GM12865 (cell line): ENCODE measurements around the gene AGFG2.
"Not testable (repeated sequence)": the region's sequence is repeated elsewhere in the genome, so short reads cannot be mapped to it uniquely, and the experiment has no call there.

Experiments used
- DNase-seq: peaks from one replicate; pipeline ENCODE4 v3.0.0; 2010; ENCODE audit warnings: low read depth
- H3K4me3 ChIP-seq: 2 replicates; pipeline ENCODE4 v1.5.1; 2011; ENCODE audit warnings: mild to moderate bottlenecking, low read depth, low read length, control low read depth
- TF ChIP-seq, protein P1 (sequence below): IDR thresholded peaks from 2 replicates; pipeline ENCODE4 v1.5.1; 2011; ENCODE audit warnings: low read length, control low read depth, low read depth, inconsistent platforms; ENCODE audit not compliant: insufficient read depth; ENCODE audit errors: missing control alignments

Gene AGFG2

DNA sequence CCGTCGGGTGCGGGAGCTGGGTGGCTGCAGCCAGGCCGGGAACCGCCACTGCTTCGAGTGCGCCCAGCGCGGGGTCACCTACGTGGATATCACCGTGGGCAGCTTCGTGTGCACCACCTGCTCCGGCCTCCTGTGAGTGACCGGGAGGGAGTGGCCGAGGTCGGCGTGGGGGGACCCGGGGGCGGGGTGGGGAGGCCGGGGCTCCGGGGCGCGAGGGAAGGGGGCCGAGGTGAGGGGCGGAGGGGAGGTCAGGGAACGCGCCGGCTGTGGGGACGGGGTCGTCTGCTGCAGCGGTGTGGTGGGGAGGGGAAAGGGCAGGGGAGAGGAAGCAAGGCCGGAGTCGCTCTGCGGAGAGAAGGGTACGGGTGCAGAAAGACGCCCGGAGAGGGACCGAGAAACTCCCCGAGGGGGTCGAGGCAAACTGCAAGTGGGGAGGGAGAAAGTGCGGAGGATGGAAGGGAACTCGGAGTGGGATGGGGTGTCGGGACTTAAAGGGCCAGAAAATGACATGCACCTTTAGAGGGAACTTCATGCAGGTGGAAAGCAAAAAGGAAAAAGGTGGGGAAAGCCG lies 518 bp downstream of the AGFG2 start:
- H3K4me3 ChIP-seq = peak overlapping the region; percentile 69
- TF ChIP-seq, protein P1, sequence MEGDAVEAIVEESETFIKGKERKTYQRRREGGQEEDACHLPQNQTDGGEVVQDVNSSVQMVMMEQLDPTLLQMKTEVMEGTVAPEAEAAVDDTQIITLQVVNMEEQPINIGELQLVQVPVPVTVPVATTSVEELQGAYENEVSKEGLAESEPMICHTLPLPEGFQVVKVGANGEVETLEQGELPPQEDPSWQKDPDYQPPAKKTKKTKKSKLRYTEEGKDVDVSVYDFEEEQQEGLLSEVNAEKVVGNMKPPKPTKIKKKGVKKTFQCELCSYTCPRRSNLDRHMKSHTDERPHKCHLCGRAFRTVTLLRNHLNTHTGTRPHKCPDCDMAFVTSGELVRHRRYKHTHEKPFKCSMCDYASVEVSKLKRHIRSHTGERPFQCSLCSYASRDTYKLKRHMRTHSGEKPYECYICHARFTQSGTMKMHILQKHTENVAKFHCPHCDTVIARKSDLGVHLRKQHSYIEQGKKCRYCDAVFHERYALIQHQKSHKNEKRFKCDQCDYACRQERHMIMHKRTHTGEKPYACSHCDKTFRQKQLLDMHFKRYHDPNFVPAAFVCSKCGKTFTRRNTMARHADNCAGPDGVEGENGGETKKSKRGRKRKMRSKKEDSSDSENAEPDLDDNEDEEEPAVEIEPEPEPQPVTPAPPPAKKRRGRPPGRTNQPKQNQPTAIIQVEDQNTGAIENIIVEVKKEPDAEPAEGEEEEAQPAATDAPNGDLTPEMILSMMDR = no peak
- no peak for DNase-seq

DNA sequence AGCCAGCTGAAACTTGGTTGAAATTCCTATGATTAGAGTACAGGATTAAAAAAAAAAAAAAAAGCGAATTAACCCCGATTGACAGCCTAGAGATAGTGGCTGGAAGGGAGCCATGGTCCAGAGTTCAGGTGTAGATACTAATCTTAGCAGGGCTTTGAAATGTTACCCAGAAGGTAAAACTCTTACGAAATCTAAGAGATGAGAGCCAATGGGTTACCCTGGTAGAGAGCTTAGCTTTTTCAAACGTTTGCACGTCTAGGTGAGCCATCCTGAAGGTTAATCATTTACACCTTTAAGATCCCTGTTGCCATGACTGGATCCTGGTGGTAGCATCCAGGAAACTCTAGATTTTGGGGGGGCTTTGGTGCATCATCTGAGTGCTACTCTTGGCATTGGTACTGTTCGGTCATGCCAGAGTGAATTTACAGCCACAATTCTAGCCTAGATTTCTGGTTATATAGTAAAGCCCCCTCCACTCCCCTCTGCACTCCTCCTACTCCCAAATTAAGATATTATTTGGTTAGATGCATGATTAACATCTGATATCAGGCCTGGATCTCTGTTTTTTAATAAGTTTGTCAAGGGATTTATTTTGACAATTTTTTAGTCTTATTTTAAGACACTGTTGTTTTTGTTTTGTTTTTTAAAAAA lies 1.2 kb downstream of the AGFG2 start:
- DNase-seq = no peak
- TF ChIP-seq, protein P1 = no peak
- peak overlapping the region; percentile 69 for H3K4me3 ChIP-seq

DNA sequence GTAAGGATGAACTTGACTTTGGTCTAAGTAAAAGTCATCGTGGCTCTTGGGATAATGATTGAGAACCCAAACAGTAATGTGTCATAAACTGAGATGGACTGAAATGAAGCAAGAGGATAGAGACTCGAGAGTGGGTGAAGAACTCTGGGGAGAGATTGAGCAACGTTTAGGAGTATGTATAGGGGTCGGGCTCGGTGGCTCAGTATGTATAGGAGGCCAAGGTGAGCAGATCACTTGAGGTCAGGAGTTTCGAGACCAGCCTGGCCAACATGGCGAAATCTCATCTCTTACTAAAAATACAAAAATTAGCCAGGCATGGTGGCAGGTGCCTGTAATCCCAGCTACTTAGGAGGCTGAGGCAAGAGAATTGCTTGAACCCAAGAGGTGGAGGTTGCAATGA lies 2.3 kb downstream of the AGFG2 start:
- DNase-seq = not testable (repeated sequence)
- peak overlapping the region; percentile 55 for H3K4me3 ChIP-seq

GRCh38 chr7:100543586-100543985 lies 4.6 kb downstream of the AGFG2 start:
- TF ChIP-seq, protein P1 = no peak
- H3K4me3 ChIP-seq = peak overlapping the region; percentile 65

GRCh38 chr7:100544386-100544785 lies 5.4 kb downstream of the AGFG2 start:
- TF ChIP-seq, protein P1 = no peak
- DNase-seq = no peak
- H3K4me3 ChIP-seq = peak overlapping the region; percentile 65

More at GRCh38 chr7:100543586-100543985, 4.6 kb downstream of the AGFG2 start:
- peak; percentile 50 for DNase-seq

GRCh38 chr7:100544967-100545359 lies 6.0 kb downstream of the AGFG2 start:
- TF ChIP-seq, protein P1 = no peak
- DNase-seq = no peak
- peak overlapping the region; percentile 65 for H3K4me3 ChIP-seq

DNA sequence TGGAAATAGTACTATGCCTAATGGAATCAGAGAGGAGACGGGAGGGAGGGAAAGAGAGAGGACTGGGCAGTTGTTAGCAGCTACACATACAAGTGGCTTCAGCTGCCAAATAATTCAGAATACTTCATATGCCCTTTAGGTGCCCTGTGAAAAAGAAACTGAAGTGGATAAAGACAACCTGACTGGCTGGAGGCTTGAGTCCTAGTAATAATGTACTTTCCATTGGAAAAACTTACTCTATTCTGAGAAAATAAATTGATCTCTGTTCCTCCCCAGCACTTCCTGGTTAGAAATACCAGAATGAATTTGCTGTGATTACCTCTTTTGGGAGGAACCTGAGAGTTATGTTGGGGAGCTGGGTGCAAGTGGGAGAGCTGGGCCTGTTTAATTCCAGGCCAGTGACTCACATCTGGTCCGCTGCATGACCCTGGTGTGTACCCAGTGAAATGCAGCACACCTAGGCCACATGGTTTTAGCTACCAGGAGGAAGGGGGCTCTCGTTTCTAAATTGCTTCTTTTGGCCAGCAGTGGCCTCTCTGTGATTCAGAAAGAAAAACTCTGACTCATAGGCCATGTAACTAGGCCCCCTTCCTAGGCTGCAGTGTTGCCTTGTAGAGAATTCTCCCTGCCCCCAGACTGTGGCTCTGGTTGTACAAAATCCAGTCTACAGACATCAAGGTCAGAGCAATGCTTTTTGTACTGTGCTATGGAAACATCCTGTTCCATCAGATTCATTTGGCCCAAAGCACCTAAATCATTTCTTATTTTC lies 6.5 kb downstream of the AGFG2 start:
- TF ChIP-seq, protein P1 = peak; percentile 13
- H3K4me3 ChIP-seq = peak overlapping the region; percentile 65
- DNase-seq = peak; percentile 91
